GM21529 (cell line): Measurements from ENCODE around the gene NLRC3.
"Not testable (repeated sequence)": the region's sequence is repeated elsewhere in the genome, so short reads cannot be mapped to it uniquely, and the experiment has no call there.

Experiments
- ATAC-seq: cut with Tn5 transposase; IDR thresholded peaks from one replicate; pipeline ENCODE4 v1.9.1; 2021; ENCODE audit not compliant: unreplicated experiment

Gene NLRC3

DNA sequence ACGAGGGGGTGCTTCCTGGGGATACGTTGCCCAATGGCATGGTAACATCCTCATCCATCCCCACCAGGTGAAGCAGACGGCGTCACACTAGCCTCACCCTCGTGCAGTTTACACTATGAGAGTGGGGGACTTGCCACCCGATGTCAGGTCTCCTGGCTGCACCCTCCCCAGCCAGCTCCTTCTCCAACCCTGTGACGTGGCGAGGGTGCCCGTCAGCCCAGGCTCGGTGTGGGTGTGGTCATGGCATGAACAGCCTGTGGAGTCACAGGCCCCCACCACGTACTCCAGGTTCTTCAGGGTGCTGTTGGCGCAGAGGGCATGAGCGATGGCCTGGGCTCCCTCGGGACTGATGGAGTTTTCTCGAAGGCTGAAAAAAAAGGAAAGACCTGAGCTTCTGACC is 28.3 kb downstream of the NLRC3 start:
- no peak for ATAC-seq

DNA sequence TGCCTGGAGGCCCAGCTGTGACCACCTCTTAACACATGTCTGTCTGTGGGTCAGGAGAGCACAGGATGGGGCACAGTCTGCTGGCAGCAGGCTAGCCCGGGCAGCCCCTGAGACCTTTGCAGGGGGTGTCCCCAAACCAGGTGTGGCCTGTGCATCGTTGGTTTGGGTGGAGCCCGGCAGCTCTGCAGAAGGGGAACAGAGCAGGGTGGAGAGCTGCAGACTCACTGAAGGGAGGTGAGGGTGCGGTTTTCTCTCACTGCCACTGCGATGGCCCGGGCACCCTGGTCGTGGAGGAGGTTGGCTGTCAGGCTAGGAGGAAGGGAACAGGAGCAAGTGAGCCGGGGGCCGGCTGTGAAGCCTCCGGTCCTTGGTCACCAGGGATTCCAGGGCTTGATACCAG is 28.8 kb downstream of the NLRC3 start:
- no peak for ATAC-seq

DNA sequence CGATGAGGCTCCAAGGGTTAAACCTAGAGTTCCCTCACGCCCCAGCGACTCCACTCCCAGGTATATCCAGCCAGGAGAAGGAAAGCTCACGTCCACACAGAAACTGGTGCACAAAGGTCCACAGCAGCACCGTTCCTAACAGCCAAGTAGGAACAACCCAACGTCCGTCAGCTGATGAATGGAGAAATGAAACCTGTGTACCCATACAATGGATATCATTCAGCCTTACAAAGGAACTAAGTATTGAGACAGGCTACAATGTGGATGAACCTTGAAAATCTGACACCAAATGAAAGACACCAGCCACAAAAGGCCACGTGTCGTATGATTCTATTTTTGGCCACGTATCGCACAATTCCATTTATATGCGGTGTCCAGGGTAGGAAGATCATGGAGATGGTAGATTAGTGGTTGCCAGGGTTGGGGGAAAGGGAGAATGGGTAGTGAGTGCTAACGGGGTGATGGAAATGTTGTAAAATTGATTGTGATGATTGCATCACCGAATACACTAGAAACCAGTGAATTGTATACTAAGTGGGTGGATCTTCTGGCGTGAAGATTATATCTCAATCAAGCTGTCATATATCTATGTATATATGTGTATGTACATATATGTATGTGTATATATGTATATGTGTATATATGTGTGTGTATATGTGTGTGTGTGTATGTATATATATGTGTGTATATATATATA is 30.1 kb downstream of the NLRC3 start:
- no peak for ATAC-seq

DNA sequence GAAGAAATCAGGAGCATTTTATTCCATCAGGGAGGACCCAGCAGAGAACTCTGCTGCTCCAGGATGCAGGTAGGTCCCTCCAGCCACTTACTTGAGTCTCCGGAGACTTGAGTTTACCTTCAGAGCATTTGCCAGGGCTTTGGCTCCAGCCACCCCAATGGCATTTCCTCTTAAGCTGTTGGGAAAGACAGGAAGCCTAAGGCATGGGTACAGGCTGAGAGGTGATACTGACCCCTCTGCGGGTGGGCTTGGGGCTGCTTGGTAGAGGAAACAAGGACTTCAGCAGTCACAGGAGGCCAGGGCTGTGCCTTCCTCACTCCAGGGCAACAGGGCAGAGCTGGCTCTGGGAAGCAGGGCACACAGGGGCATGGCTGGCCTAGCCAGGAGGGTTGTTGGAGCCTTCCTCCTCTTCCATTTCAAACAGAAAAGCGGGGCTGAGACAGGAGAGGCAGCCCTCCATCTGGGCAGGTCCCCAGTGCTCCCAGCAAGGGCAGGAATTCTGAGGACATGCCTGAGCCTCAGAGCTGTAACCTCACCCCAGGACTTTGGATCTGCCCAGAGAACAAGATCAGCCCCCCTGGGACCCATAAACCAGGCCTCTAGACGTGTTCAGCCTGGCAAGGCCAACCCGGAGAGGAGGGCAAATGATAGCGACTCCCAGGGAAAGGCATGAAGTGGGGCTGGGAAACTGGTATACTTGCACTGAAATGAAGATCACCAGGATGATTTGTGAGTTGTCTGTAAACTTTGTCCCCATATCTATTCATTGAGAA is 34.4 kb downstream of the NLRC3 start:
- no peak for ATAC-seq

DNA sequence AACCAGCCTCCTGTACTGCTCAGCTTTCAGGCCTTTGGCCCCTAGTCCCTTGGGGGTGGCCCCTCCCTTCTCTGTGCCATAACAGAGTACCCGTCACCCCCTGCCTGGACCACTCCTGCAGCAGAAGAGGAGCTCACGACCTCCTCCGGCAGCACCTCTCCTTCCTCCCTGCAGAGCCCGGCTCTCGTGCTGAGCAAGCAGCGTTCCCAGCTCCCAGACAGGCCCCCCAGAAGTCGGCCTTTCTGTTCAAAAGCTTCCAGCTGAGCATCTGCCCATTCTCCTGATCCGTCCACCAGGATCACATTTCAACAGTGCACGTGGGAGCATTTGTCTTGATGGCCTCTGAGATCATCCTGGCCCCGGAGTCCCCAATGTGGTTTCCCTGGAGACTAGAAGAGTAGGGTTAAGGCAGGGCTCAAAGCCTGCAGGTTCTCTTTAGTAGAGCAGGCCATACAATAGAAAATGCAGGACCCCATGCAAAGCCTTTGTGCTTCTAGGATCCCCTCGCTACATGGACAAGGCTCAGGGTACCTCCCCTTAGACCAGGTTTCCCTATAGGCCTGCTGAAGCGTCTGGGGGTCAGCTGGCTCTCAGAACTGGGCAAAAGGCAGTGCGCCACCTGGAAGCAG is 35.6 kb downstream of the NLRC3 start:
- no peak for ATAC-seq

DNA sequence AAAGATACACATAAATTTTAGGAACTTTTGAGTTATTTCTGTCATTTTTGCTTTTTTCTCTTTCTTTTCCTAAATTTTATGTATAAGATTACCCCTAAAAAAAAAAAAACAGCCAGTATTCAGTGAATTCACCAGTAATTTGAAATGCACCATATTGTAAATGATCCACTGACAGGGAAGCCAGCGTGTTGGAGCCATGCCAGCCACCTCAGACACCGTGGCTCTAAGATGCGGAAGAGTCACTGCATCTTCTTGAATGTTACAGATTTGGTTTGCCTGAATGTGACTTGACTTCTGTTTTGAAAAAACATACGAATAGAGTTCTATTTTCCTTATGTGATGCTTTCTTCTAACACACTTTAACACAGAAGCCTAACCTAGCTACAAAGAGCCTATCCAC is 39.0 kb downstream of the NLRC3 start:
- no peak for ATAC-seq

DNA sequence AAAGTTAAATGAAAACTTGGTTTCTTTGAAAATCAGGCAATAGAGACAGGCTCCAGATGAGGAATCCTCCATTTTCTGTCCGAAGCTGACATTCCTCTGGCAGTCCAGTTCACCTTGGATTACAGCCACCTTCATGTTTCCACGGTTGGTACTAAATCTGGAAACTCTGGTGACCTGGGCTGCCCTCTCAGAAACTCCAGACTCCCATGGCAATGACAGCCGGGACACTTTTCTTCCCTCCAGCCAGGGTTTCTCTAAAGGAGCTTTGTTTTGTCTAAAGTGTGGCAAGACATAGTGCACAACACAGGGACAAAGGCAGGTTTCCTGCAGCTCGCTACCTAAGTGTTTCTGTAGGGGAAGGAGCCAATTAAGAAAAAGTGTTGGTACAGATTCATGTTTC is 40.4 kb downstream of the NLRC3 start:
- ATAC-seq = no peak

DNA sequence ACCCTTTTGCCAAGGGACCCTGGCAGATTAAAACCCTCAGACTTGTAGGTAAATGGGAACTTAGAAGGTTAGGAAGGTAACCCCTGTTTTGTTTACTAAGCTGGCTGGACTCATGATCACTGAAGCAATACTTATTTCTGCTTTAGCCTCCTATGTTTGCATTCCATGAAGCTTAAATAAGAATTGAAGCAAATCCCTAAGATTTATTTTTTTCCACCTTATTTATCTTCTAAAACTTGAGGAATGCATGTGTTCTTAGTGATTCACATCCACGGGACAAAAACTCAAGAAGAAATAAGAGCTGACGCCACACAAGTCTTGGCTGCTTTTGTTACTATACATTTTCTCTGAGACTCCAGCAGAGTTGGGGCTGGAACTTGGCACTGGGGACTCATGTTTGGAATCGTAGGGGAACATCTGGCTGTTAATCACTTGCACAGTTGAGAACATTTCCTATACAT is 40.9 kb downstream of the NLRC3 start:
- ATAC-seq = no peak

DNA sequence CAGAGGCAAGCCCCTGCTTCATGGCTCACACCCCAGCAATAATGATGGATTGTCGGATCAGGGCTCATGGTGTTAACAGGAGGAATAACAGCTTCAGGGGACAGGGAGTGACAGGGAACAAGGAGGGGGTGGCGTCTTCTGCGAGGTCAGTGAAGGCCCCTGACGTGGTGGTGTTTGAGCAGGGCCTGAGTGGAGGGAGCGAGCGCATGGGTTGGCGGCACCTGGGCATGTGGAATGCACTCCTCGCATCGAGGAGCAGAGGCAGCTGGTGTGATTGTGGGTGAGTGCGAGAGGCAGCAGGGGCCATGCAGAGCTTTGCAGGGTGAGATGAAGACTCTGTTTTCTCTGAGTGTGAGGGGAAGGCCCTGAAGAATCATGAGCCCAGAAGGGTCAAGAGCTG is 43.1 kb downstream of the NLRC3 start:
- no peak for ATAC-seq

DNA sequence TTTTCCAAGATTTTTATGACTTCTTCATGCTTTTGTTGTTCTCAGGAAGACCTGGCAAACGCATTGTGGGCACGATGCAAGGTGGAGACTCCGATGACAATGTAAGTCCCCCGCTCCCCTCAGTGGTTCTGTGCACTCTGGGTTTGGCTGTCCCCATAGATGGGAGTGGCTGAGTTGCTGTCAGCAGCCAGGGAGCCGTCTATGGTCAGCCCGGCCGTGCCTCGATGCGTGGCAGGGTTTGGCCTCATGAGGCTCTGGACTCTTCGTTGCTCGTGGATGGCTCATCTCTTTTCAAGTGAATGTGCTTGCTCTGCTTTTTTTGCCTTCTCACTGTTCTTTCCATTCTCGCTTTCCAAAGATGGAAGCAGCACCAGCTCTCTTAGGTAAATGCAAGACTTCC is 44.5 kb downstream of the NLRC3 start:
- no peak for ATAC-seq

DNA sequence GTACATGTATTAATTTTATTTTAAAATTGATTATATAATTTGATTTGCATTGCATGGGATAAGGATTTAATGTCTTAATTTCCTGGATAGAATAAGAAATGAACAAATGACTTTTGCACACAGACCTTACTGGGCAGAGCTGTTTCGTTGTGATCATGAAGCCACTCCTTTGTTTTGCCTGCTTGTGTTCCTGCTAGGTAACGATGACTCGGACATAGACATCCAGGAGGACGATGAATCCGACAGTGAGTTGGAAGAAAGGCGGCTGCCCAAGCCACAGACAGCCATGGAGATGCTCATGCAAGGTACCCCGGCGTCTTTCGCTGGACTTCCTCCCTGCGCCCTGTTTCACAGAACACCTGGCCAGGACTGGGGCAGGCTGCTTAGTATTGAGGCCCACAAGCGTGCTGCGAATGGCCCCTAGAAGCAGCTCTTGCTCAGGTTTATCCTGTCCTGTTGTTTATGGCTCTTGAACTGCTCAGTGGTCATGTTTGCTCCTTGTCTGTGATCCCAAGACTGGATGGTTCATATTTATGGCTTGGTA is 46.8 kb downstream of the NLRC3 start:
- ATAC-seq = no peak

DNA sequence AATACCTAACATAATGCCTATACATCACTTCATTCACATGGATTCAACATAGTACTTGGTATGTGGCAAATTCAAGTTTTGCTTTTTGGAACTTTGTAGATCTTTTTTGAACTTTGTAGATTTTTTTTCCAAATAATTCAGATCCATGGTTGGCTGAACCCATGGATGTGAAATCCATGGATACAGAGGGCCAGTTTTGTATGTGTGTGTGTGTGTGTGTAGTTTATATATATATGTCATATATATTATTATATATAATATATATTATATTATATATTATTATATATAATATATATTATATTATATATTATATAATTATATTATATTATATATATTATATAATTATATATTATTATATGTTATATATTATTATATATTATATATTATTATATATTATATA is 48.0 kb downstream of the NLRC3 start:
- ATAC-seq = no peak

DNA sequence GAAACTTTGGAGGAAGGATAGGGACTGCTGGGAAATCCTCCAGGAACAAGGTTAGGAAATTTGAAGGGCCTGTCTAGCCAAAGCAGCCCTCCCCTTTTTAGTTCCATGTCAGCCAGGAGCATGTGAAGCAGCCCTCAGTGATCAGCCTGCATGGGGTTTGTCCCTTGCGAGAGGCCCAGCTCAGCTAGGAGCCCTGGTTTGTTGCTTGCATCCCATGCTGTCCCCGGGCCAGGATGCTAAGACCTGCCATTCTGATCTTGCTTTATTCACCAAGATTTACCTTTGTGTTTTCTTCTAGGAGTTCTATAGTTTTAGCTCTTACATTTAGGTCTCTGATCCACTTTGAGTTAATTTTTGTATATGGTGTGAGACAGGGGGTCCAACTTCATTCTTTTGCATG is 48.8 kb downstream of the NLRC3 start:
- ATAC-seq = no peak

DNA sequence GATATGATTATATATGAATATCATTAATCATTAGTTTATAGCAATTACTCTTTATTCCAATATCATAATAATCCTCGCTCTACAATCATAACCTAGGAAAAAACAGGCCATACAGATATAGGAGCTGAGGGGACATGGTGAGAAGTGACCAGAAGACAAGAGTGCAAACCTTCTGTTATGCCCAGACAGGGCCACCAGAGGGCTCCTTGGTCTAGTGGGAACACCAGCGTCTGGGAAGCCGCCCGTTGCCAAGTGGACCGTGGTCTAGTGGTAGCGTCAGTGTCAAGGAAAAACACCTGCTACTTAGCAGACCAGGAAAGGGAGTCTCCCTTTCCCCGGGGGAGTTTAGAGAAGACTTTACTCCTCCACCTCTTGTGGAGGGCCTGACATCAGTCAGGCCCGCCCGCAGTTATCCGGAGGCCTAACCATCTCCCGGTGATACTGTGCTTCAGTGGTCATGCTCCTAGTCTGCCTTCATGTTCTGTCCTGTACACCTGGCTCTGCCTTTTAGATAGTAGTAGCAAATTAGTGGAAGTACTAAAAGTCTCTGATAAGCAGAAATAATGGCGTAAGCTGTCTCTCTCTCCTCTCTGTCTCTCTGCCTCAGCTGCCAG is 49.9 kb downstream of the NLRC3 start:
- ATAC-seq = not testable (repeated sequence)

DNA sequence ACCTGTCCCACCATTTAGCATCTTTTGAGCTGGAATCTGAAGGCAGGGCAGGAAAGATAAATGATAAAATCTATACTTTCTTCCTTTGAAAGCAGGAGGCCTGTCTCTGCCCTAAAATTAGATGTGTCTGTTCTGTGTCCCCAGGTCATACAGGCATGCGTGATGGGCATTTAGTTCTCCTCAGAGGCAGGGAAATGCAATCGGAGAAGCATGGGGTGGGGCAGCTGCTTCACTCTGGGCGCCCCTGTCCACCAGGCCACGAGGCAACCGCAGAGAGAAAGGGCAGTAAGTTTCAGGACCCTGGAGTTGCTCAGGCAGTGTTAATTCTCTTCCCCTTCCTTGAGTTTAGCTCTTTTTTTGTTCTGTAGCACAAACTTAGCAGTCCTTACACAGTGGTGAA is 51.3 kb downstream of the NLRC3 start:
- ATAC-seq = no peak

DNA sequence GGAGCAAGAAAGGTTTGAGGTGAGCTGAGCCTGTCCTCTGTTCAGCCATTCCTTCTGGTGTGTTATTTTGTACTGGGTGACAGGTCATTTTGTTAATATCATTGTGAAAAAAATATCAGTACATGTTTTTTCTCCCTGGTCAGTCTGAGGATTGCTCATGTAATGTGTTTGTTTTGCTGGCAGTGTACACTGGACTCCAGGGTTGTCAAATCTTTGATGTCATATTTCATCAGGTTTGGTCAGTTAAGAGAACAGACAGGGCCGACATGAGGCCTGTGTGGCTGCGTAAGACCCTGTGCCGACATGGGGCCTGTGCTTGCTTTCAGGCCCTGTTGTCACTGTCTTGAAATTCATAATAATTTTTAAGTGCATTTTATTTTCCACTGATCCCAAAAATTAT is 53.9 kb downstream of the NLRC3 start:
- ATAC-seq = no peak

DNA sequence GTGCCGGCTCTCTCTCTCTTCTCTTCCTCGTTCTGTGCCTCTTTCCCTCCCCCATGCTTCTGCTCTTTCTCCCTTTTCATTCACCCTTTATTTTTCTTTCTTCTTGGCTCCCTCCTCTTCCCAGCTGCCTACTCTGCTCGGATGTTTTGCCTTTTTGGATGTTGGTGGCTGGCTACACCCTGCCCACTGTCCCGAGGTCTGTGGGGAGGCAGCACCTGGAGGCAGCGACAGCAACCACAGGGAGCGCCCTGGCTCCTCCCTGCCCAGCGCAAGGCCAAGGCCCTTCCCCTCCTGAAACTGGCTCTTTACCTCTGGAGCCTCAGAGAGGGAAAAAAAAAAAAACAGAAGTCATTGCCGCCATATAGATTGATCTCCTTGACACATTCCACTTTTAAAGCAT is 56.4 kb downstream of the NLRC3 start:
- ATAC-seq = no peak

DNA sequence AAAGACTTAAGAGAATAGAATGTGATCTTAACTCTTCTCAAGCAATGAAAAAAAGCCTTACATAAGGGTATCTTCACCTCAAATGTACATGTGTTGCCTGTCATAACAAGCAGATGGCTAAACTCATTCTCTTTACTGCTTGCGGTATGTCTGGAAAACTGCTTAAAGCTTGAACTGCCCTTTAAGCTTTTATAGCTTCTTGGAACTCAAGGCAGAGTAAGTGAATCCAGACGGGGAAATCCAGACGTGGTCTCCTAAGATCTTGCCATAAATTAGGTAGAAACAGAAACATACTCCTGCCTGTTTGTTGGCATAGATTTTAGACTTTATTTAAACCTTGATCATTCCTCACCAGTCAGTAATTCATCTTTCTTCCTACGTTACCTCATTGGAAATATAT is 56.8 kb downstream of the NLRC3 start:
- ATAC-seq = no peak

DNA sequence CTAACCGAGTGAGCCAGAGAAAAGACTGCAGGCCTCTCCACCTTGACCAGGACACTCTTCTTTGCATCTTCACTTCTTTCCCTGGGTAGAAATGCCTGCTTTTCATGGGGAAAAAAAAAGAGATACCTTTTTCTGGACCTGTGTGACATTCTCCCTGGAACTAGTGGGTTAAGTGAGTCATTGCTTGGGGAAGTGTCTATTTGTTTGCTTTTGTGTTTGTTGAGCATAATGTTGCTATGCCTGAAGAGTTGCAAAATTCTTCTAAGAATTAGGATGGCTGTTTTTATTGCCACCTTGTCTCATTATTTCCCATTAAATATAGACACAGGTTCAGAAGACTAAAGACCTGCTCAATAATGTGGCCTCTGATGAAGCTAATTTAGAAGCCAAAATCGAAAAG is 57.6 kb downstream of the NLRC3 start:
- ATAC-seq = no peak

DNA sequence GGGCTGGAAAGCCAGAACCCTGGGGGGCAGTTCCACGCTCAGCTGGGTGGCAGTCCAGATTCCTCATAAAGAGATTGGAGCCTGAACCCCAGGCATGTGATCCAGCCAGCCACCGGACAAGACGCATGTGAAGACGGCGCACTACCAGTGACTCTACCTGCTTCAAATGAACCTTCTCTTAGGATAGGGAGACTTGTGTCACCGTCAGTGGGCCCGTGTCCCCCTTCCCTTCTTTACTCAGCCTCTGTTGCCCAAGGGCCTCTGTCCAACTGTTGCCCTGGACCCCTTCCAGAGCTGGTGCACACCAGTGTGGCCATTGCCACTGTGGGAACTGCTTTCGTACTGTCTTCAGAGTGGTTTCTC is 58.2 kb downstream of the NLRC3 start:
- no peak for ATAC-seq

DNA sequence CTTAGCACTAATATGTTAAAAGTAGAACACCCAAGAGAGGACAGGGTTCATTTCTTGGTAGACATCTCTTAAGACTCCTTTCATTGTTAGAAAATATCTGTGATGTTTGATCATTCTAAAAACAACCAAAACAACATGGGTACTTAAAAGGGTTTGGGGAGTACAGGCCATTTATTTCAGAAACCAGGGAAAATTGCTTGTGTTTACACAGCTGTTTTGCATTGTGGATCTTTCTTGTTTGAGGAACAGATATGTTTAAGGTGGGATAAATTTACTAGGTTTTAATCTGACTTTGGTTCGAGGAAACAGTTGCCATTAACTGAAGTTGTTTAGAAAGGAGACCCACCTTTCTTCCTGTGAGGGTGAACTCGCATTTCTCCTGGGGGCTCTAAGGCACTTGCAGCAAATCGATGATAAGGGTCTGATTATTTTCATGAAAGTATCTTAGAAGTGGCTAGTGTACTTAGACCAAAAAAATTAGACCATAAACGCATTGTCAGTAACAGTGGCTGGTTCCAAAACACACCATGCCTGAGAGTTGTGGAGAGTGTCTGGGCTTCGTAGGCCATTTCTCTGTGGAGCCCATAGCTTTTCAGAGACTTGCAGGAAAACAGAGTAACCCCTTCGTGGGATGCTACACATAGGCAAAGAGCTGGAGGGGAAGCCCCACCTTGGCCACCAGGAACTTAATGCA is 58.8 kb downstream of the NLRC3 start:
- no peak for ATAC-seq
